Head of caudate nucleus (tissue), 42 donors: ENCODE results near the gene SPTBN1.

ENCODE experiments used
- DNase-seq, 42 donors: peaks; one replicate each; pipeline versions ENCODE4 v3.0.0 to v3.0.0-alpha.2; 2020 to 2021; ENCODE audit warnings: mixed read lengths in 7 of 42
- intact Hi-C: fragments of 100-400 bp; cut with DNase I; formaldehyde crosslinking; loops from one replicate; pipeline ENCODE4 v1.15.0; 2022

The SPTBN1 gene

DNA sequence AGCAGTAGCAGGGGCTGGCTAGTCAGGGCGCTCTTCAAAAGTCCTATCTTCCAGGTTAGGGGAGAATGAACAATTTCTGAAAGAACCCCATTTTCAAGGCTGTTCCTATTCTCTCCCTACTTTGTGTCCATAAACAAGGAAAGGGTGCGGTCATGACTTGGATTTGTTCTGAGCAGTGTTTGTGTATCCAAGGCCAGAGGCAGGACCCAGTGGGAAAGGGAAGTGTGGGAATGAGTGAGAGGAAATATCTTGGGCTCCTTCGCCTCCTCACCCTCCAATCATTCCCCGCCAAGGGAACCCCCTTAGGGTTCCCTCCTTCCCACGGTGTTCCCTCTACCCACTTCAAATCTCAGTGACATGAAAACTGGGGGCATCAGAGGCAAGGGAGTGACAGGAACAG lies 25.5 kb upstream of the SPTBN1 start:
- no peak for DNase-seq
- intact Hi-C loops, result no loop called here

DNA sequence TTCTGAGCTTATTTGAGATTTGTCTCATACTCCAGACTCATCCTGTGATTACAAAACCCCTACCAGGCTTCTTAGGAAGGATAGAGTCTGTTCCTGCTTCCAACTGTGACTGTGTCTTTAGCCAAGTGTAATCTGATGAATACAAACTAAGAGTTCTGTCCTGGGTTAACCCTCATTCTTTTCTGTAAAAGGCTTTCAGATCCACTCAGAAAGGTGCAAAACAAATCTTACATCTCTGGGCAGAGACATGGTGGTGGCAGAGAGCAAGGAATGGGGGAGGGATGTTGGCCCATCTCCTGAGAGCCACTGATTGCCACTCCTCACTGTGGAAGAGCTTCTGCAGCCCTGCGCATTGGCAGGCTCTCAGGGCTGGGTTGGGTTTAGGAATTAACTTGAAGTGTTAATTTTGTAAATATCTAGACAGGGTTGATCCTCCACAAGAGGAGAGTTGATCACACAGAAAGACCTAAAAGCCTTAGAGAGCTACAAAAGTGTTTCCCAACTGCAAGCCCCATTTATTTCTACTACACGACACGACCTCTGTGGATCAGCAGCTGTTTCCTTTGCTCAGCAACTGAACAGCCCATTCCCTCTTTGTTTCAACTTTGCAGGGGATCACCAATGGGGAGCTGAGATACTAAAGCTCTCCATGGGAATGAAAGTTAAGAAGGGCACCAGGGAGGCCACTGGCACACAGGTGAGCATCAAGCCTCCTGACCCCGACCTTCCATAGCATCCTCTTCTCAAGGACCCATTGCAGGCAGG lies 23.7 kb upstream of the SPTBN1 start:
- intact Hi-C loops, result no loop called here
- DNase-seq, result peak in 17 of 42 donors; percentile 13 to 61 (median 35)

DNA sequence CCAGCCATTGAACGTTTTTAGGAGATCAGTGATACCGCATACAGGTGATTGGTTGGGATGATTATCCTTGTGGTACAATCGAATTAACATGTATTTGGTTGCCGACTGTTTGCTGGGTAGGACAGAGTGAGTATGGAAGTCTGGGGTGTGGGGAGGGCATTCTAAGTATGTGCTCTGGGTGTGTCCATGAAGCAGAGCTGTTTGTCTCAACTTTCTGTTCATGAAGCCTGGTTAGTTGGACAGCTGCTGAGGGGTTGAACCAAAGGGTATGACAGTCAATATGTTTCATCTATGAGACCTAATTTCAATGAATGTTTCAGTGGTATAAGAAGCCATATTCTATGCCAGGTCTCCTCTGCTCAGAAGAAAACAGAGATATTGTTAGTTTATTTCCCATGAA lies 21.9 kb upstream of the SPTBN1 start:
- no peak for DNase-seq
- intact Hi-C loops, result no loop called here

DNA sequence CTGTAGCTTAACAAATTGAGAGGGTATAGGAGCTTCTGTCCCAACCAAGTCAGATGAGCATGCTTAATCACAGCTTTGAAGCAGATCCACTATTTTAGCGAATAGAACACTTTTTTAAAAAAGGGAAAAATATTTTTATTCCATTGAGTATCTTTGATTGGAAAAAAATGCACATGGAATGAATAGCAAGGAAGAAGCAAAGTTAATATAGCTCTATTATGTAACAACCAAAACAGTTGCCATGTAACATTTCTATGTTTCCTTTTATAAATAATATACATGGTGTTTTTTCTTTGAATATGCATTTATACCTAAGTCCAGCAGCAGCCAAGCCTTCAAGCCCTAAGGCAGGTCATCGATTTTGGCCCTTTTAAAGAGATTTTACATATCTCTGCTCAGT lies 21.4 kb upstream of the SPTBN1 start:
- no peak for DNase-seq
- intact Hi-C loops, result no loop called here

DNA sequence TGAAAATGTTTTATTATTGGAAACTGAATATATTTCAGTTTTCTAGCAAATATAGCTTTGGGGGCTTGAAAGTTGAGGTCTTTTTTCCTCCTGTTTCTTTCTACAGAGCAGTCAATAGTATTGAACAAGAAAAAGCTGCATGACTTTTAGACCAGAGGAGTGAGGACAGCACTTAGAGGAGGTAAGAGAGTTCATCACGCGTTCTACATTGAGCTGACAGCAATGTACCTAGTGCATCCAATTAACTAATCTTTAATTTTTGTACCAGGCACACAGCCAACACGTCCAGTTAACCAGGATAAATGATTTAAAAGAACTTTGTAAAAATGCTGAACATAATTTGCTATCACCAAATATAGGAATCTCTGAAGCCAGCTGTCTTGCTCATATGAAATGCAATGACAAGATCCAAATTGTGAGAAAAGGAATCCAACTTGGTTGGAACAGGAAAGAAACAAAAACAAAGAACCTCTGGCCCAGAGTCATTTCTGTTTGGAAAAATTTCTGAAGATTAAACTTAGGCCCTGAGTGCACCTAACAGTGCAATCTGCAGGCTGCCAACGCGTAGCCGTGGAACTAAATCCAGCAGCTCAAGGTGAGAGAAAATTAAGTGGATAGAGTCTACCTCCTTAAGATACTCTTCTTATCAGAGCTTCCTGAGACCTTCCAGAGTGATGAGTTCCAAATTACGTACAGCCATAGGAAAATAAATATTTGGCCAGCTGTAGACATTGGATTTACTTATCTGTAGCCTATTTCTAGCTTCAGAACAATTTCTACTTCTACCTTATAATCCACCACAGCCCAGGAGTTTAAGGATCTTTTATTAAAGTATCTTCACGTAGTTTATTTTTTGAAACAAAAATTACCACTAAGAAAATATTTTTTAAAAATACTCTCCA lies 20.6 kb upstream of the SPTBN1 start:
- no peak for DNase-seq
- intact Hi-C loops, result no loop called here

DNA sequence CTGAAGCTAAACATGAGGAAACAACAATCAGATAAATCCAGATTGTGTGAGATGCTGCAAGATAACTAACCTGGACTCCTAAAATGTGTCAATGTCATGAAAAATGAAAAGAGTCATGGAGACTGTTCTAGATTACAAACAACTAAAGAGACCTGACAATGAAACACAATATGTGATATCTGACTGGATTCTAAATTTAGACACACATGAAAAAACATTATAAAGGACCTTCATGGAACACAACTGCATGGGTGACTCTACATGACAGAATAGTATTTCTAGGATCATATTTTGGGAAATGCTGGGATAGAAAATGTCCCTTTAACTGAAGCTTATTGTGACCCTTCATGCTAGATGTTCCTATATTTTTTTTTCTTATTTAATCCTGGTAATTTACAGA lies 18.5 kb upstream of the SPTBN1 start:
- intact Hi-C loops, result no loop called here
- no peak for DNase-seq

DNA sequence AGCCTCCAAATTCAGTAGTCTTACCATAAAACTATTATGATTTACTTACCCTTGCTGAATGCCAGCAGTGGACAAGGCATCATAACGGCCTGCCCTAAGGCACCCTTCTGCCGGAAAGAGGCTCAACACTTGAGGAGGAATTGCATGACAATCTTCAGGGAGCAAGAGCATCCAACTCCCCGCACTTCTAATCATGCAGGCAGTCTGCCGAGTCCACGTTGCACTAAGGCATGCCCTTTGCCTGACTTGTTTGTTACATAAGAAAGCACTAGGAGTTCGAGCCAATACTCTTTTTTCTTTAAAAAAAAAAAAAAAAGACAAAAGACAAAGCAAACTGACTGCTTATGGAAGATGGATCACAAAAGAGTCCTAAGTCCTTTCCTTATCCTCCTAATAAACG lies 17.9 kb upstream of the SPTBN1 start:
- intact Hi-C loops, result no loop called here
- peak in 26 of 42 donors; percentile 9 to 66 (median 34) for DNase-seq

DNA sequence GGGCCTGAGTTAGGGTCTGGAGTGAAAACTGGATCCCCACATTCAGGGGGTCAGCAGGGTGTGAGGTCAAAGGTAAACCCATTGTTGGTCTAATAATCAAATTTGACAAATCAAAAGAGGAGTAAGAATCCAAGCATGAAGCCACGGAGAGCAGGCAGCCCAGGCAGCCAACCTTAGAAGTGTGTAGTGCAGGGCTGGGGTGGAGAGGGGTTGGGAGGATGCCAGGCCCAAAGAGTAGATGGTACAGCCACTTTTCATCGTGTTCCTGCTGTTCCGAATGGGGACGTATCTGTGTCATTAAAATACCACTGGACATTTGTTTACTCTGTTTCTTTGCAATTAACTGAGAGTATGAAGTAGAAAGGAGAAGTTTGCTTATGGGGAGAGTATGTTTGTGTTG lies 16.5 kb upstream of the SPTBN1 start:
- DNase-seq, result no peak
- intact Hi-C loops, result no loop called here

DNA sequence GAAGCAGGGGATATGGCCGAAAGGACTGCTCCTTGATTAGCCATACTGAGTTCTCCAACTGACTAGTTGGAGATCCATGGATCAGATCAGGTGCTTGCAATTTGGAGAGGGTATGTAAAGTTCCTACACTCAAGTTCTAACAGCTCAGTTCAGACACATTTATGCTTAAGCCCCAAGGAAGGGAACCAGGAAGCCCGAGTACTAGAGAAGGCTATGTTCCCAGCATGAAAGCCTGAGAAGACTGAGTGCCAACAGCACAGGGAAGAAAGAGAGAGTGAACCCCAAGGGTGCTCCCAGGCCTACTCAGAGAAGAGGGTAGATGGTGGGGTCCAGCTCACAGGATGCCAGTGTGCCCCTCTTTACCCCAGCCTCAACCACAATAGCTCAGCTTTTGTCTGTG lies 16.1 kb upstream of the SPTBN1 start:
- no peak for DNase-seq
- intact Hi-C loops, result no loop called here

DNA sequence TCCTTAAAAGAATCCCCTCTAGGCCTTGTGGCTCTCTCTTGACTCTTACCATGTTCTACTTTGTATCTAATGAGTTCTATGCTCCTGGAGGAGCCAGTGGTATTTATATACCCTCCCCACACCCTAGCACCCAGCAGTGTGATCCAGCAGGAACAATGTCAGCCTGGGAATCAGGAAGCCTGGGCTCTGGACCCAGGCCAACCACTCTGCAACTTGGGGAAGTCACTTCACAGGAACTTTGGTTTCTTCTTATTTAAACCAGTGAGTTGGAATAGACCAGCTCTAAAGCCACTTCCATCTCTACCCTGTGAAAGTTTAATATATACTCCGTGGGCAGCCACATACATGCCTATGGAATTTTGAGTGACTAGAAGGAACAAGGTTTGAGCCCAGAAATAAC lies 11.6 kb upstream of the SPTBN1 start:
- intact Hi-C loops, result no loop called here
- no peak for DNase-seq

DNA sequence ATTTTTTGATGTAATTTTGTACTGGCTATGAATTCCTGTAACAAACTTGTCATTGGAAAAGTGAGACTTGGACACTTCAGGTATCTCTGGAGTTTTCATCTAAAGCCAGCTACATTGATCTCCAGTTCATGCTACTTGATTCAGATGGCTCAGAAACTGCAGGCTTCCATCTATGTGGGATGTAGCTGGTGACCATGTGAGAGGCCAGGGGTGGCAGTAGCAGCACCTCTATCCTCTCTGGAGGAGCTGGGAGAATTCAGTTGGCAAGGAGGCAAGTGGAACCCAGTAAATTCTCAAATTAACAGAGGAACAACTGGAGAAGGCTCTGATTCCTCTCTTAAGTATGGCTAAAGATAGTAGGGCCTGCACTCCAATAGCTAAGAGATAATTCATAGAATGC lies 10.0 kb upstream of the SPTBN1 start:
- intact Hi-C loops, result no loop called here
- no peak for DNase-seq

DNA sequence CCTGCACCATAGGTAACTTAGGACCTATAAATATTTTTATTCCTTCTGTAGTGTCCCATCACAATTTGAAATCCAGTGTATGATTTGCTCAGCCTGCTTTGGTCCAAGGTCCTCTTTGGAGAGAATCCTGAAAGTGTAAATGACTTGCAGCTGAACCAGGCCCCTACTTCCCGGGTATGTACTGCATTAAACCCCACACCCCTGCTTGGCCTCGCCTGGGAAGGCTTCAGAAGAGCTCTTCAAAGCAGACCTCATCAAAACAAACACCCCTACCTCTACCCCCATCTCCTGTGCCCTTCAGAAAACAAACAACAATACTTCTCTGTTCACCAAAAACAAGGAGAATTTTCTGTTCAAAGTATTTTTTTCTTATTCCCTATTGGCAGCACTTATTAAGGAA lies 9.5 kb upstream of the SPTBN1 start:
- intact Hi-C loops, result no loop called here
- DNase-seq, result no peak

DNA sequence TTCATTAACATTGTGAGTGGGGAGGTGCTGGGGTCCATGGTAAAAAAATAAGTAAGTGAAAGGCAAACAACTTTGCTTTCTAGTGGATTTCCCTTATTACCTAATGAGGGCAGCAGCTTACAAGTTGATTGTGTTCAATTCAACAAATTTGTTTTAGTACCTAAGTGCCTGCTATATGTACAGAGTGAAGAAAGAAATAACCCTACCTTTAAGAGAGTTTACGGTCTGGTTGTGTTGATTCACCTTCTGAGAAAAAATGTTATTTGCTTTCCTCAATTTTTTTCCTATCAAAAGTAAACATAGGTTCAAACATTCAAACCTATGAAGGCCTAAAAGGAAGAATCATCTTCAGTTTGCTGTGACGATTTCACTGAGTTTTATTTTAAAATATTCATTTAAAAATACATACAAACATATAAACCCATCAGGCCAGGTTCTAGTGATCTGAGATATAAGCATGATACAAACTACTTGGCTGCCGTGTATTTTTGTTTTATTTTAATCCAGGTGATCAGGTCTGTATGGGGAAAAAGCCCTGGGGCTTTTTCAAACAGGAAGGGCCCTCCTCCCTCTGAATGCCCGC lies 1.5 kb upstream of the SPTBN1 start:
- intact Hi-C loops, result loop anchor here (5.0 kb wide), 2 partner anchors 72 to 122 kb away; a partner anchor contains a TSS
- no peak for DNase-seq

DNA sequence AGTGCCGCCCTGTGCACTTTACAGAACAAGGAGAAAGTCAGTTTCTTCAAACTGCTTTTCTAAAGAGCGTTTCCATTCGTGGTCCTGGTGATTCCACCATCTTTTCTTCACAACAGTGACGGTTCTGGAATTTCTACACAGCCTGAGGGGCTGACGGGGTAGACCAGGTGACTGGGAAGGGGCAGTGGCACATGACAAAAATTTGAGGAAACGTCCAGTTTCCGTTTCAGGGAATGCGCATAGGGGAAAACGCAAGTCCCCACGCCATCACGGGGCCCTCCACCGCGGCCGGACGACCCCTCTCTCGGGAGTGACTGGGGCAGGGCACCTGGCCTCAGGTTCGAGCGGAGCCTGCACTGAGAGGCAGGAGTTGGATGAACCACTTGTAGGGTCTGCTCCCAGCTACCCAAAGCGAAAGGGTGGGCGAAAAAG lies 980 bp upstream of the SPTBN1 start:
- DNase-seq, result peak in 37 of 42 donors; percentile 14 to 73 (median 43)
- intact Hi-C loops, result loop anchor here (5.0 kb wide), 2 partner anchors 73 to 123 kb away; a partner anchor contains a TSS

DNA sequence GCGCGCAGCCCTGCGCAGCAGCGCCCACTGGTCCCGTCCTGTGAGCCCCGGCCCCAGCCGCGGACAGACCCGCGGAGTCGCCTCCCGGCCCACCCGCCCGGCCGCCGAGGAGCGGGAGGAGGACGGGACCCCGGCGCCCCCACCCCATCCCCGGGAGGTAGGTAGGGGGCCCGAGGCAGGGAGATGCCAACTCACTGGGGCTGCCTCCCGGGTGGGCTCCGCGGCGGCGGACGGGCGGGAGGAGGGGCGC lies 160 bp downstream of the SPTBN1 start:
- intact Hi-C loops, result loop anchor here (5.0 kb wide), 2 partner anchors 74 to 124 kb away; a partner anchor contains a TSS
- DNase-seq, result peak in 2 of 42 donors; percentile 49 to 81

DNA sequence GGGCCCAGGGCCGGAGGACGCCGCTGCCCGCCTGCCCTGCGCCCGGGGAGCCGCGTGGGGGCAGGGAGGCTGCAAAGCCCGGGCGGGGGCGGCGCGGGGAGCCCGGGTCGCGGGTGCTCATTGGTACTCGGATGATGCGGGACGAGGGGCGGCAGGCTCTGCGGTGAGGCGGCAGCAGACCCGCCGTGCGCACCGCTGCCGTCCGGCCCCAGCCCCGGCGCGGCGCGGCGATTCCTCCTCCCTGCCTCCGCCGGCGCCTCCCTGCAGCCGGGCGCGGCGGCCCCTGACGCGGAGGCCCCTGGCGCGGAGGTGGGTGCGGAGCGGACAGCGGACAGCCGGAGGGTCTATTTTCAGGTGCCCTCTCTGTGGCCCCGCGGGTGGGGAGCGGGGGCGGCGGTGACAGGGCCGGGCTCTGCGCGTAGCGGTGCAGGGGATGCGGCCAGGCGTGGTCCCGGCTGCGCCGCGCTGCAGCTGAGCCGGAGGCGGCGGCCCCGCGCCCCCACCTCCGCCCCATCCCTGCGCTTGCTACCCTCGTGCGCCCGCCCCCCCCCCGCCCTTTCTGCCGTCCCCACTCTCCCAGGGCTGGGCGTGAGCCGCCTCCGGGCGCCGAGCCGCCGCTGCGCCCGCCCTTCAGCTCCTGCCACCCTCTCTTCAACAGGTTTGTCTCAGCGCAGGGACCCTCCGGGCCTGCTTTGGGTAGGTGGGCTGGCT lies 640 bp downstream of the SPTBN1 start:
- peak in 38 of 42 donors; percentile 29 to 76 (median 59) for DNase-seq
- intact Hi-C loops, result loop anchor here (5.0 kb wide), 2 partner anchors 74 to 124 kb away; a partner anchor contains a TSS

DNA sequence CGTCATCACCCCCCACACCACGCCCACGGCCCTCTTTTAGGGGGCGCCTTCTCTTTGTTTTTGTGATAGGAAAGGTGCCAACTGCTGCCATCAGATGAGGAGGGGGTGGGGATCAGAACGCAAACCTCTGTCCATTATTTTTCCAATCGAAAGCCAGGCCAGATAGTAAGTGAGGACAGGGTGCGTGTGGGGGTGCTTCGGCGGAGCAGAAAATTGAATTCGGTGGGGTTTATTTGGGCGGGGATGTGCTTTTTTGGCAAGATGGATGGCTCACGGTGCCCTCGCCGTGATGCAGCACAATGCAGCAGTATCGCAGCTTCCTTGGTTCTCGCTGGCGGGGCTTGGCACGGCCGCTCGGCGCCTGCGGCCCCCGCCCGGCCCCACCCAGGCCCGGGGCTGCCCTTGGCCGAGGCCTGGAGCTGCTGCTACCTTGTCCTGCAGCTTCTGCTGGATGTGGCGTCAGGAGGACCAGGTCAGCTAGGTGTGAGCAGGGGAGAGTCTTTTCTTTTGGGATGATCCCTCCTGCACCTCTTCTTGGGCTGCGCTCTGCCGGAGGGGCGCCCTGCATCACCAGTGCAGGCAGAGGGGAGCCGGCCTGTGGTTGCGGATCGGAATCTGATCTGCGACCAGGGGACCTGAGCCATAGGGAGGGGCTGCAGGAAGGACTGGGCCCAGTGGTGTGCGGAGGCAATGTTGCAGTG lies 1.3 kb downstream of the SPTBN1 start:
- DNase-seq, result peak; percentile 19 to 78 (median 58)
- intact Hi-C loops, result loop anchor here (5.0 kb wide), 2 partner anchors 75 to 125 kb away; a partner anchor contains a TSS

DNA sequence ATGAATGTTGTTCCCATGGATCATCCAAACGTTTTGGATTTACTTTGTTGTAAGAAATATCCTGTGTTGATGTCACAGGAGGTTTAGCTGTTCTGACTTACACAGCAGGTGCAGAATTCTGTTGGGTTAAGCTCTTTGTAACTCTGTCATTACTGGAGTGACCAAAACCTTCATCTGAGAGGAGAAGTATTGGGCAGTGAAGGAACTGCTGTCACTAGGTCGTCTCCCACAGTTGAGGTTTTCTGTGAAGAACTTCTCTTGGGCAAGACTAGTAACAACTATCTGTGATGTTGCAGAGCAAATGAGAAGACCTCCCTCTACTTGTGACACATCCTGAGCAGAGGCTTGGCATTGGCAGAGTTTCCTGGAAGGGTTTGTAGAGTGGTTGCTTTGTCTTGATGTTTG lies 2.9 kb downstream of the SPTBN1 start:
- DNase-seq, result peak in 14 of 42 donors; percentile 23 to 70 (median 40)
- intact Hi-C loops, result loop anchor here (5.0 kb wide), 2 partner anchors 77 to 127 kb away; a partner anchor contains a TSS

DNA sequence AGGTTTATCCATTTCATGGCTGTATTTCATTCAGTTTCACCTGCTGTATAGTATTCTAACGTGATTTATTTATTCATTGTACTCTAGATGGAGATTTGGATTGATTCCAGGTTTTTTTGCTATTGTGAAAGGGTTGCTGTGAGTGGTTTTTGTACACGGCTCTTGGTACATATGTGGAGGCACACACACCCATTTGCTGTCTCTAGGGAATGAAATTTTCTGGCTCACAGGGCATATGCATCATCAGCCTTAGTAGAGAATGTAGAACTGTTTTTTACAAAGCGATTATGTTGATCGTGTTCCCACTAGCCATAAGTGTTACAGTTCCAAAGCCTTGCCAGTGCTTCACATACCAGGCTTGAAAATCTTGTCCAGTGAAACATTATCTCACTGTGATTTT lies 5.1 kb downstream of the SPTBN1 start:
- no peak for DNase-seq

More for the DNA sequence above, 5.1 kb downstream of the SPTBN1 start:
- intact Hi-C loops, result no loop called here
